HuH-7 (cell line): Measurements from ENCODE around the gene TTC33.

Source experiments
- DNase-seq: peaks from one replicate; pipeline ENCODE4 v3.0.0; 2011; ENCODE audit warnings: low spot score

TTC33 gene

GRCh38 chr5:40480392-40480791 lies 275.4 kb downstream of the TTC33 start:
- DNase-seq, result no peak

- DNase-seq, result no peak
Observed at GRCh38 chr5:40479939-40480338, 275.8 kb downstream of the TTC33 start.

GRCh38 chr5:40478766-40479165 lies 277.0 kb downstream of the TTC33 start:
- no peak for DNase-seq

GRCh38 chr5:40477856-40478546 lies 277.8 kb downstream of the TTC33 start:
- no peak for DNase-seq

- no peak for DNase-seq
Observed at GRCh38 chr5:40475561-40475960, 280.2 kb downstream of the TTC33 start.

- DNase-seq, result no peak
Observed at GRCh38 chr5:40474250-40474649, 281.5 kb downstream of the TTC33 start.

GRCh38 chr5:40465416-40465815 lies 290.3 kb downstream of the TTC33 start:
- DNase-seq, result no peak

GRCh38 chr5:40464511-40464910 lies 291.2 kb downstream of the TTC33 start:
- DNase-seq, result no peak
